Liver (tissue), 3 donors: ENCODE results near the gene RGS14.

Experiments used
- CTCF ChIP-seq: fragments of 150-350 bp; IDR thresholded peaks from 2 replicates; pipeline ENCODE4 v1.5.1; 2017; ENCODE audit warnings: improper control_type of control experiment, low read depth, low read length; ENCODE audit not compliant: missing input control
- RAD21 ChIP-seq, 2 donors: IDR thresholded peaks; 2 replicates each; pipeline ENCODE4 v1.6.1; 2016; ENCODE audit warnings: antibody characterized with exemption in 2 of 2, mild to moderate bottlenecking in 2 of 2
- SP1 ChIP-seq: IDR thresholded peaks from 2 replicates; pipeline ENCODE4 v1.6.1; 2018; ENCODE audit warnings: antibody characterized with exemption, mild to moderate bottlenecking
- TF ChIP-seq, protein P1 (sequence below): IDR thresholded peaks from 2 replicates; pipeline ENCODE4 v1.6.1; 2016; ENCODE audit warnings: antibody characterized with exemption
- donor health status: healthy.
- donor health status: healthy.

GRCh38 chr5:177317959-177318377 is 39.8 kb upstream of the RGS14 start:
- TF ChIP-seq CTCF (peak; percentile 94), RAD21 (IDR thresholded peaks at IDR 0.05) (peak; percentile 98 to 99), SP1 (peak; percentile 74)
- TF ChIP-seq, protein P1, sequence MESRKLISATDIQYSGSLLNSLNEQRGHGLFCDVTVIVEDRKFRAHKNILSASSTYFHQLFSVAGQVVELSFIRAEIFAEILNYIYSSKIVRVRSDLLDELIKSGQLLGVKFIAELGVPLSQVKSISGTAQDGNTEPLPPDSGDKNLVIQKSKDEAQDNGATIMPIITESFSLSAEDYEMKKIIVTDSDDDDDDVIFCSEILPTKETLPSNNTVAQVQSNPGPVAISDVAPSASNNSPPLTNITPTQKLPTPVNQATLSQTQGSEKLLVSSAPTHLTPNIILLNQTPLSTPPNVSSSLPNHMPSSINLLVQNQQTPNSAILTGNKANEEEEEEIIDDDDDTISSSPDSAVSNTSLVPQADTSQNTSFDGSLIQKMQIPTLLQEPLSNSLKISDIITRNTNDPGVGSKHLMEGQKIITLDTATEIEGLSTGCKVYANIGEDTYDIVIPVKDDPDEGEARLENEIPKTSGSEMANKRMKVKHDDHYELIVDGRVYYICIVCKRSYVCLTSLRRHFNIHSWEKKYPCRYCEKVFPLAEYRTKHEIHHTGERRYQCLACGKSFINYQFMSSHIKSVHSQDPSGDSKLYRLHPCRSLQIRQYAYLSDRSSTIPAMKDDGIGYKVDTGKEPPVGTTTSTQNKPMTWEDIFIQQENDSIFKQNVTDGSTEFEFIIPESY: no peak
